ENCODE data around the gene REPIN1.

REPIN1 gene

GRCh38 chr7:150368096-150368883, at the start of gene REPIN1:
REPIN1 (plus strand) TSS chr7:150368822; CDS start chr7:150369712, 890 bp downstream.
- no peak for FAIRE-seq

- FAIRE-seq: no peak
These were observed 46.9 kb upstream of the REPIN1 start for GRCh38 chr7:150321788-150322113.

- no peak for FAIRE-seq
These were observed 46.3 kb upstream of the REPIN1 start for GRCh38 chr7:150322114-150322832.

- no peak for FAIRE-seq
These were observed 45.6 kb upstream of the REPIN1 start, which contains the start of the genes ACTR3C and LRRC61 for GRCh38 chr7:150322833-150323681. ACTR3C (minus strand) TSS chr7:150323545; CDS start chr7:150295296, 28,249 bp downstream. LRRC61 (plus strand) TSS chr7:150323355; CDS start chr7:150336862, 13,507 bp downstream.

- FAIRE-seq: no peak
These were observed 44.8 kb upstream of the REPIN1 start for GRCh38 chr7:150323682-150324372.

- no peak for FAIRE-seq
These were observed 44.2 kb upstream of the REPIN1 start for GRCh38 chr7:150324373-150324961.

GRCh38 chr7:150325110-150325611, 43.5 kb upstream of the REPIN1 start:
- FAIRE-seq: no peak

GRCh38 chr7:150325901-150326300, 42.7 kb upstream of the REPIN1 start:
- FAIRE-seq: no peak

- no peak for FAIRE-seq
These were observed 41.9 kb upstream of the REPIN1 start for GRCh38 chr7:150326657-150327268.

GRCh38 chr7:150327308-150327707, 41.3 kb upstream of the REPIN1 start:
- FAIRE-seq: no peak

- FAIRE-seq: no peak
These were observed 39.1 kb upstream of the REPIN1 start for GRCh38 chr7:150329331-150330120.

GRCh38 chr7:150330211-150330885, 38.3 kb upstream of the REPIN1 start:
- no peak for FAIRE-seq

- no peak for FAIRE-seq
These were observed 35.6 kb upstream of the REPIN1 start for GRCh38 chr7:150332852-150333635.

GRCh38 chr7:150333659-150334058, 35.0 kb upstream of the REPIN1 start:
- FAIRE-seq: no peak

GRCh38 chr7:150334108-150334507, 34.5 kb upstream of the REPIN1 start:
- no peak for FAIRE-seq

GRCh38 chr7:150335108-150335773, 33.4 kb upstream of the REPIN1 start:
- FAIRE-seq: no peak

GRCh38 chr7:150335774-150336112, 32.9 kb upstream of the REPIN1 start:
- FAIRE-seq: no peak

- FAIRE-seq: no peak
These were observed 31.9 kb upstream of the REPIN1 start for GRCh38 chr7:150336746-150337145.

GRCh38 chr7:150337179-150337578, 31.4 kb upstream of the REPIN1 start:
- FAIRE-seq: no peak
